IMR-90 (cell line): Measurements from ENCODE around the gene PRODH. TPM values are rescaled to one million over a fixed set of nuclear protein-coding genes. Genes with fewer than 3 reads are reported as not detected.
"Not testable (repeated sequence)": the region's sequence is repeated elsewhere in the genome, so short reads cannot be mapped to it uniquely, and the experiment has no call there.

Experiments used
- ATAC-seq: fragments of 200-7000 bp; cut with Tn5 transposase; 2 replicates; pipeline ENCODE4 v1.9.1; 2020; ENCODE audit warnings: low read depth, mild to moderate bottlenecking, moderate library complexity
- BruUV-seq: library from RNA; stranded (reverse); fragments of 400-500 nt; replicated peaks from 2 replicates; lab custom pipeline; 2021; lab: Mats Ljungman, UMichigan
- CTCF ChIA-PET: fragments of 300-600 bp; formaldehyde crosslinking; extraction: SDS; loops from one replicate; lab custom pipeline; 2021; ENCODE audit warnings: antibody characterized with exemption; lab: Yijun Ruan, JAX
- POLR2A ChIA-PET: fragments of 300-600 bp; sonication (Branson Sonifier 250); formaldehyde crosslinking; loops from one replicate; lab custom pipeline; 2022; ENCODE audit warnings: antibody characterized with exemption; ENCODE audit not compliant: unreplicated experiment; lab: Charles Lee
- DNase-seq: peaks from one replicate; pipeline ENCODE4 v3.0.0; 2013
- H2AFZ ChIP-seq: replicated peaks from 2 replicates; pipeline ENCODE3; 2013; ENCODE audit warnings: low read length, mild to moderate bottlenecking; ENCODE audit not compliant: poor library complexity
- H2AK5ac ChIP-seq: 2 replicates; pipeline ENCODE4 v1.6.1; 2013; ENCODE audit warnings: low read depth, low read length, inconsistent platforms
- H2AK9ac ChIP-seq: replicated peaks from 2 replicates; pipeline ENCODE3; 2013; ENCODE audit warnings: mild to moderate bottlenecking, low read depth, low read length, moderate library complexity; ENCODE audit not compliant: poor library complexity
- H2BK120ac ChIP-seq: 2 replicates; pipeline ENCODE4 v1.6.1; 2013; ENCODE audit warnings: low read depth, low read length, inconsistent platforms
- H2BK15ac ChIP-seq: 3 replicates; pipeline ENCODE4 v1.6.1; 2013; ENCODE audit warnings: low read depth, low read length, inconsistent platforms
- H2BK20ac ChIP-seq: 2 replicates; pipeline ENCODE4 v1.6.1; 2013; ENCODE audit warnings: low read depth, mild to moderate bottlenecking, inconsistent platforms, low read length, moderate library complexity
- H2BK5ac ChIP-seq: 2 replicates; pipeline ENCODE4 v1.6.1; 2013; ENCODE audit warnings: mild to moderate bottlenecking, low read depth, low read length, inconsistent platforms; ENCODE audit not compliant: poor library complexity, severe bottlenecking
- H3K14ac ChIP-seq: replicated peaks from 2 replicates; pipeline ENCODE4 v1.6.1; 2013; ENCODE audit warnings: low read depth, low read length, inconsistent platforms
- H3K18ac ChIP-seq: 2 replicates; pipeline ENCODE4 v1.6.1; 2013; ENCODE audit warnings: low read depth, low read length, control low read depth
- H3K23ac ChIP-seq: 2 replicates; pipeline ENCODE4 v1.6.1; 2013; ENCODE audit warnings: low read depth, low read length, inconsistent platforms
- H3K27ac ChIP-seq: 2 replicates; pipeline ENCODE4 v1.5.1; 2013; ENCODE audit warnings: mild to moderate bottlenecking, control low read depth, low read length; ENCODE audit not compliant: insufficient read depth
- H3K27me3 ChIP-seq: 2 replicates; pipeline ENCODE4 v1.6.1; 2013; ENCODE audit warnings: low read length; ENCODE audit not compliant: control insufficient read depth, insufficient read depth
- H3K36me3 ChIP-seq: 2 replicates; pipeline ENCODE4 v1.6.1; 2013; ENCODE audit warnings: low read length, mixed read lengths; ENCODE audit not compliant: control insufficient read depth, insufficient read depth
- H3K4ac ChIP-seq: 2 replicates; pipeline ENCODE4 v1.6.1; 2013; ENCODE audit warnings: low read depth, low read length, inconsistent platforms
- H3K4me1 ChIP-seq: 2 replicates; pipeline ENCODE4 v1.6.1; 2013; ENCODE audit warnings: low read length, mixed read lengths; ENCODE audit not compliant: control insufficient read depth, insufficient read depth
- H3K4me2 ChIP-seq: 2 replicates; pipeline ENCODE4 v1.6.1; 2013; ENCODE audit warnings: low read depth, mild to moderate bottlenecking, control low read depth, low read length, moderate library complexity
- H3K4me3 ChIP-seq: 2 replicates; pipeline ENCODE4 v1.5.1; 2013; ENCODE audit warnings: low read depth, mild to moderate bottlenecking, control low read depth, low read length, moderate library complexity; ENCODE audit not compliant: insufficient read depth
- H3K56ac ChIP-seq: 2 replicates; pipeline ENCODE4 v1.6.1; 2013; ENCODE audit warnings: low read length, inconsistent platforms; ENCODE audit not compliant: insufficient read depth; ENCODE audit errors: extremely low read depth
- H3K79me1 ChIP-seq, 2 experiments: 2 replicates each; pipeline ENCODE4 v1.6.1; 2013; ENCODE audit warnings: low read length in 2 of 2, inconsistent platforms in 1 of 2, low read depth in 1 of 2
- H3K9ac ChIP-seq: 2 replicates; pipeline ENCODE4 v1.6.1; 2013; ENCODE audit warnings: low read depth, low read length, control low read depth
- H3K9me1 ChIP-seq: 2 replicates; pipeline ENCODE4 v1.6.1; 2013; ENCODE audit warnings: low read length, inconsistent platforms; ENCODE audit not compliant: insufficient read depth
- H3K9me3 ChIP-seq: 2 replicates; pipeline ENCODE4 v1.6.1; 2013; ENCODE audit warnings: low read length; ENCODE audit not compliant: control insufficient read depth, insufficient read depth
- H4K20me1 ChIP-seq: 2 replicates; pipeline ENCODE4 v1.6.1; 2013; ENCODE audit warnings: low read length, inconsistent platforms; ENCODE audit not compliant: insufficient read depth
- H4K5ac ChIP-seq: 2 replicates; pipeline ENCODE4 v1.6.1; 2013; ENCODE audit warnings: mild to moderate bottlenecking, low read depth, low read length, control low read depth
- H4K8ac ChIP-seq, 2 experiments: 2 replicates each; pipeline ENCODE4 v1.6.1; 2013; ENCODE audit warnings: low read depth in 2 of 2, low read length in 2 of 2, control low read depth in 1 of 2, inconsistent platforms in 1 of 2
- H4K91ac ChIP-seq: 2 replicates; pipeline ENCODE4 v1.6.1; 2013; ENCODE audit warnings: low read depth, low read length, inconsistent platforms; ENCODE audit not compliant: insufficient read depth
- WGBS, 2 experiments: methylation state at CpG; one replicate each; pipeline versions ENCODE4 v1.1.5 to v1.1.7; 2013; ENCODE audit warnings: missing lambda C conversion rate in 2 of 2; ENCODE audit not compliant: insufficient read length in 1 of 2; ENCODE audit errors: extremely low coverage in 2 of 2; 5-methylcytosine and 5-hydroxymethylcytosine counted together
- dilution Hi-C: fragments of 300-500 bp; cut with HindIII; formaldehyde crosslinking; loops from one replicate; pipeline ENCODE4 v1.14.3; 2018; ENCODE audit warnings: low sequenced_read_pairs; ENCODE audit not compliant: unreplicated experiment
- in situ Hi-C: fragments of 300-500 bp; cut with MboI; formaldehyde crosslinking; loops from 3 replicates; pipeline ENCODE4 v1.14.3; 2019; ENCODE audit warnings: low sequenced_read_pairs, inconsistent platforms, mixed read lengths
- intact Hi-C: fragments of 100-400 bp; cut with micrococcal nuclease; formaldehyde crosslinking; loops from 2 replicates; pipeline ENCODE4 v1.10.0; 2022
- polyA plus RNA-seq, 3 experiments: library from polyadenylated mRNA; depleted of rRNA; stranded (reverse); fragments of >200 nt; gene quantifications; 2 replicates each; pipeline ENCODE4 v1.2.3, GENCODE V29; 2012; ENCODE audit warnings: low replicate concordance in 1 of 3
- total RNA-seq: library from RNA; depleted of rRNA; stranded (reverse); fragments of >200 nt; gene quantifications from 2 replicates; pipeline ENCODE4 v1.2.3, GENCODE V29; 2012

Gene PRODH
- total and polyA plus RNA-seq, 2 of the 4 experiments (the other 2 are of a cell fraction): 0.02 TPM; not detected in 1

DNA sequence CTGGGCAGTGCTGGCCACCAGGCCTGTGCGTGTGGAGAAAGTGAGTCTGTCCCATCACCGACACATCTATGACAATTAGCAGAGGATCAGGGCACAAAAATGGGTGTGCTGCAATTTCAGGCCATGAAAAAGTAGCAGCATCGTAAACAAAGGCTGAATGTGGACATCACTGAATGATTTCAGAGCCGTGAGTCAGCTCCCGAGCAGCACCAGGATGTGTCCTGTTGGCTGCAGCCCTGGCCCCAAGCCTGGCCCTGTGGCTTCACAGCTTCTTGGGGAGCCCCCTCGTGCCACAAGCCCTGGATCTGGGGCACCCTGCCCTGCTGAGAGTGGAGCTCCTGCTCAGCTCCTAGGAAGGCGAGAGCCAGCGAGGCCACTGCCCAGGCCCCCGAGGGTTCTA lies 20.5 kb downstream of the PRODH start:
- H3K23ac ChIP-seq, DNase-seq, H3K9me3 ChIP-seq, H2AK9ac ChIP-seq, H3K36me3 ChIP-seq, H4K91ac ChIP-seq, dilution Hi-C loops, CTCF ChIA-PET, H3K18ac ChIP-seq, H3K27ac ChIP-seq, H3K9me1 ChIP-seq, H4K5ac ChIP-seq, H3K56ac ChIP-seq, H2BK120ac ChIP-seq, H2AK5ac ChIP-seq, H4K8ac ChIP-seq, H3K9ac ChIP-seq, POLR2A ChIA-PET, H2BK20ac ChIP-seq, H2BK15ac ChIP-seq, H3K14ac ChIP-seq, intact Hi-C loops, H3K4ac ChIP-seq, H2AFZ ChIP-seq, H3K4me3 ChIP-seq, H3K4me1 ChIP-seq, H2BK5ac ChIP-seq, BruUV-seq, H3K27me3 ChIP-seq, H4K20me1 ChIP-seq, H3K79me1 ChIP-seq, H3K4me2 ChIP-seq, in situ Hi-C loops: not testable (repeated sequence)
- ATAC-seq: peak; percentile 98
- WGBS, 2 experiments: no CpG with 5 or more reads among the region's 9 CpGs

DNA sequence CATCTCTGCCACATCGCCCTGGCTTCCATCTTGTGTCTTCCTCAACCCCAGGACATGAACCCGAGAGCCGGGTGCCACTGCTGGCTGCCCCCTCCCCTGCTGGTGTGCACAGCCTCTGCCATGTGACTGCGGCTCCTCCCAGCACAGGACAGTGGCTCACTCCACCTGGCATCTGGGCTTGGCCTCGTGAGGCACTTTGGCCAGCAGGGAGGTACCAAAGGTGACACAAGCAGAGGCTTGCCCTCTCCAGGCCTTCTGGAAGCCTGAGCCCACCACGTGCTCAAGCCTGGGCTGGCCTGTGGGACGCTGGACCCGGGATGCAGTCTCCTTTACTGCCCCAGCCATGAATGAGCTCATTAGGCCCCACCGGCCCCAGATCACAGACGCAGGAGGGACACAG lies 21.5 kb downstream of the PRODH start:
- H2AFZ ChIP-seq, H3K9me3 ChIP-seq, H2AK9ac ChIP-seq, H3K79me1 ChIP-seq, H3K18ac ChIP-seq, H3K23ac ChIP-seq, H3K36me3 ChIP-seq, H2AK5ac ChIP-seq, H3K4me3 ChIP-seq, H3K27me3 ChIP-seq, H4K20me1 ChIP-seq, H3K14ac ChIP-seq, H2BK20ac ChIP-seq, H4K8ac ChIP-seq, POLR2A ChIA-PET, H3K4me2 ChIP-seq, H4K5ac ChIP-seq, H3K9ac ChIP-seq, in situ Hi-C loops, H3K4me1 ChIP-seq, H3K9me1 ChIP-seq, BruUV-seq, intact Hi-C loops, H3K4ac ChIP-seq, H3K56ac ChIP-seq, H2BK5ac ChIP-seq, H3K27ac ChIP-seq, H2BK120ac ChIP-seq, H2BK15ac ChIP-seq, dilution Hi-C loops, H4K91ac ChIP-seq, DNase-seq, CTCF ChIA-PET, ATAC-seq: not testable (repeated sequence)
- no CpG with 5 or more reads among the region's 10 CpGs for WGBS, 2 experiments
